ENCODE results near the gene ENDOU.

- TF ChIP-seq CTCF (IDR thresholded peaks at IDR 0.05): no peak
- no peak for TF ChIP-seq POLR2A (IDR thresholded peaks at IDR 0.05)
These were observed 41.4 kb upstream of the ENDOU start for GRCh38 chr12:47766502-47767215.
